Colonic mucosa (tissue), 4 donors: ENCODE results near the gene BUD23. TPM values are rescaled to one million over a fixed set of nuclear protein-coding genes. Genes with fewer than 3 reads are reported as not detected.

ENCODE experiments used
- DNase-seq: peaks from one replicate; pipeline ENCODE4 v3.0.0-alpha.2; 2020
- H3K27ac ChIP-seq: fragments of 200-600 bp; one replicate; pipeline ENCODE4 v1.8.0; 2021
- H3K27me3 ChIP-seq: fragments of 200-600 bp; one replicate; pipeline ENCODE4 v1.8.0; 2021
- H3K36me3 ChIP-seq: fragments of 200-600 bp; one replicate; pipeline ENCODE4 v1.8.0; 2021
- H3K4me1 ChIP-seq: fragments of 200-600 bp; one replicate; pipeline ENCODE4 v1.8.0; 2021; ENCODE audit warnings: mild to moderate bottlenecking
- H3K4me3 ChIP-seq: fragments of 200-600 bp; one replicate; pipeline ENCODE4 v1.8.0; 2021
- H3K9ac ChIP-seq, 2 donors: one replicate each; pipeline ENCODE4 v1.7.0; 2013; ENCODE audit warnings: control low read depth in 2 of 2, low read depth in 2 of 2, low read length in 2 of 2
- H3K9me3 ChIP-seq: fragments of 200-600 bp; one replicate; pipeline ENCODE4 v1.8.0; 2021
- CTCF ChIP-seq: fragments of 200-600 bp; IDR thresholded peaks from one replicate; pipeline ENCODE4 v1.8.0; 2022; ENCODE audit warnings: antibody characterized with exemption, mild to moderate bottlenecking
- intact Hi-C: fragments of 100-400 bp; cut with DNase I; formaldehyde crosslinking; loops from one replicate; pipeline ENCODE4 v1.14.1; 2022
- total RNA-seq, 2 donors: library from RNA; stranded (reverse); fragmentation: NEBNext Ultra II Directional in 1 of 2; extraction: Animal tissue kit (Norgen Biotek cat#: 25700) in 1 of 2; gene quantifications; one replicate each; pipeline ENCODE4 v1.2.1, GENCODE V29; 2021
- donor health status: healthy.
- donor health status: DM: no; HTN: no; CAD: no.
- donor health status: DM: no; HTN: no; CAD: no.

The BUD23 gene
- 10 to 100 TPM; 46.4 to 79.5 TPM for total RNA-seq

- Histone ChIP-seq H3K27me3 (no peaks in the 10 kb centered on the region), H3K4me1 (peaks cover 13% of the 10 kb centered on the region), H3K4me3 (peak within 1 kb of the TSS; percentile 69), H3K27ac (peak within 1 kb of the TSS; percentile 55), H3K9ac (peak within 1 kb of the TSS; percentile 87 to 90), H3K36me3 (peaks cover 4% of the 10 kb centered on the region), H3K9me3 (no peaks in the 10 kb centered on the region)
- TF ChIP-seq CTCF: no peak
- intact Hi-C loops: no loop called here
- DNase-seq: peak; percentile 99
Measured at GRCh38 chr7:73683056-73683787, at the start of gene BUD23, which contains the start of gene DNAJC30. Gene BUD23 (plus strand): TSS chr7:73683597. CDS start chr7:73683626, 29 bp downstream. Gene DNAJC30 (minus strand): TSS chr7:73683453. CDS start chr7:73683423, 30 bp downstream.

GRCh38 chr7:73633844-73634243, 49.6 kb upstream of the BUD23 start:
- DNase-seq: no peak
- no peak overlapping the region for H3K4me3 ChIP-seq
- no peak for TF ChIP-seq CTCF
- intact Hi-C loops: no loop called here
- no peaks in the 10 kb centered on the region for H3K4me1 ChIP-seq
- peaks cover 4% of the 10 kb centered on the region for H3K27me3 ChIP-seq
- no peak overlapping the region for H3K9ac ChIP-seq
- no peaks in the 10 kb centered on the region for H3K36me3 ChIP-seq
- H3K9me3 ChIP-seq: no peaks in the 10 kb centered on the region
- H3K27ac ChIP-seq: no peak overlapping the region

GRCh38 chr7:73635428-73636200, 47.8 kb upstream of the BUD23 start:
- TF ChIP-seq CTCF: no peak
- Histone ChIP-seq H3K27me3 (peaks cover 4% of the 10 kb centered on the region), H3K4me3 (no peak overlapping the region), H3K4me1 (no peaks in the 10 kb centered on the region), H3K9me3 (no peaks in the 10 kb centered on the region), H3K27ac (no peak overlapping the region), H3K9ac (no peak overlapping the region), H3K36me3 (no peaks in the 10 kb centered on the region)
- no peak for DNase-seq
- intact Hi-C loops: no loop called here

GRCh38 chr7:73638911-73639310, 44.5 kb upstream of the BUD23 start:
- no peaks in the 10 kb centered on the region for H3K9me3 ChIP-seq
- no peaks in the 10 kb centered on the region for H3K4me1 ChIP-seq
- intact Hi-C loops: no loop called here
- no peak overlapping the region for H3K27ac ChIP-seq
- H3K36me3 ChIP-seq: no peaks in the 10 kb centered on the region
- no peak overlapping the region for H3K9ac ChIP-seq
- no peak overlapping the region for H3K4me3 ChIP-seq
- no peak for DNase-seq
- no peak for TF ChIP-seq CTCF
- H3K27me3 ChIP-seq: no peaks in the 10 kb centered on the region

GRCh38 chr7:73642834-73643233, 40.6 kb upstream of the BUD23 start:
- intact Hi-C loops: no loop called here
- no peak for TF ChIP-seq CTCF
- H3K27ac ChIP-seq: no peak overlapping the region
- no peak overlapping the region for H3K4me3 ChIP-seq
- no peak for DNase-seq
- H3K9me3 ChIP-seq: no peaks in the 10 kb centered on the region
- no peaks in the 10 kb centered on the region for H3K4me1 ChIP-seq
- H3K9ac ChIP-seq: no peak overlapping the region
- H3K27me3 ChIP-seq: peaks cover under 1% of the 10 kb centered on the region
- H3K36me3 ChIP-seq: no peaks in the 10 kb centered on the region
